ENCODE measurements around the gene NRG3. TPM values are rescaled to one million over a fixed set of nuclear protein-coding genes. Genes with fewer than 3 reads are reported as not detected.

The NRG3 gene
- total and polyA plus RNA-seq, 2 of the 8 experiments (the other 6 are each of a cell fraction or from before 2014, with no cell fraction given), result 4.2 to 5.0 TPM

- no peak overlapping the region for H2BK20ac ChIP-seq (ENCODE audit: low read length)
- no peaks in the 10 kb centered on the region for H3K27me3 ChIP-seq (replicated peaks in 1 of 4; ENCODE audit: control insufficient read depth in 3 of 4, extremely low read depth in 1 of 4, insufficient read depth in 3 of 4, low read length in 3 of 4)
- H4K5ac ChIP-seq (ENCODE audit: insufficient read length, low read depth, low read length), result no peak overlapping the region
- H3K4me1 ChIP-seq (replicated peaks in 1 of 4; ENCODE audit: control insufficient read depth in 3 of 4, insufficient read depth in 4 of 4, low read length in 3 of 4), result no peaks in the 10 kb centered on the region; a peak in 2 of 7 replicates
- WGBS, 2 experiments (ENCODE audit: extremely low coverage in 1 of 2, insufficient coverage in 1 of 2, insufficient read length in 1 of 2, insufficient replicate concordance in 2 of 2, low coverage in 1 of 2, low lambda C conversion rate in 2 of 2, missing lambda C conversion rate in 1 of 2), result 92% methylated on average over 1 of the region's 1 CpG; no CpG with 5 or more reads in 1 of the 2 experiments
- H2AK5ac ChIP-seq (ENCODE audit: low read depth, low read length), result no peak overlapping the region
- TF ChIP-seq EZH2 (IDR thresholded peaks at IDR 0.05; ENCODE audit: low read depth, low read length, severe bottlenecking) (no peak), RNF2 (IDR thresholded peaks at IDR 0.05; ENCODE audit: borderline replicate concordance, low read depth, low read length, missing control alignments, poor library complexity, severe bottlenecking) (no peak), EP300 (IDR thresholded peaks at IDR 0.05; ENCODE audit: borderline replicate concordance in 1 of 2, low read depth in 2 of 2, low read length in 2 of 2) (no peak)
- FAIRE-seq (no peak), DNase-seq (ENCODE audit: low read depth in 1 of 2, low spot score in 2 of 2) (no peak)
- no peaks in the 10 kb centered on the region for H3K9me3 ChIP-seq (ENCODE audit: insufficient read depth in 2 of 2, low read depth in 1 of 2, low read length in 1 of 2)
- no peak overlapping the region for H3K4me2 ChIP-seq (ENCODE audit: insufficient read depth in 1 of 2, low read depth in 2 of 2, low read length in 2 of 2)
- H3K4ac ChIP-seq (replicated peaks; ENCODE audit: insufficient read length, low read depth, low read length), result no peak overlapping the region
- H3K14ac ChIP-seq (ENCODE audit: insufficient read length), result no peak overlapping the region
- CTCF ChIA-PET (ENCODE audit: partially characterized antibody), result no interaction called here
- no peak overlapping the region for H2BK12ac ChIP-seq (ENCODE audit: low read depth, low read length)
- H2BK15ac ChIP-seq (ENCODE audit: low read length), result no peak overlapping the region
- no peak overlapping the region for H3K23ac ChIP-seq (ENCODE audit: insufficient read length)
- no peaks in the 10 kb centered on the region for H3K79me1 ChIP-seq (ENCODE audit: low read depth, low read length)
- H2BK5ac ChIP-seq (ENCODE audit: low read depth, low read length), result no peak overlapping the region
- no peak overlapping the region for H4K91ac ChIP-seq (replicated peaks; ENCODE audit: insufficient read length, low read length)
- H3K36me3 ChIP-seq (ENCODE audit: control insufficient read depth in 2 of 4, insufficient read depth in 4 of 4, low read length in 3 of 4), result no peaks in the 10 kb centered on the region
- H3K23me2 ChIP-seq (ENCODE audit: low read depth, low read length), result no peaks in the 10 kb centered on the region; the same call in 1 of the 2 replicates
- H3K56ac ChIP-seq (replicated peaks; ENCODE audit: insufficient read length, low read depth, low read length), result no peak overlapping the region
- no peak overlapping the region for H3K4me3 ChIP-seq (ENCODE audit: extremely low read depth in 1 of 4, insufficient read depth in 2 of 4, low read depth in 3 of 4, low read length in 4 of 4)
- H2BK120ac ChIP-seq (replicated peaks; ENCODE audit: low read depth, low read length), result no peak overlapping the region
- H3K79me2 ChIP-seq (ENCODE audit: control insufficient read depth in 1 of 2, insufficient read depth in 2 of 2, low read length in 2 of 2), result no peaks in the 10 kb centered on the region
- POLR2A ChIA-PET (ENCODE audit: partially characterized antibody), result no interaction called here
- H3K9ac ChIP-seq (replicated peaks in 1 of 4; ENCODE audit: extremely low read depth in 1 of 4, low read depth in 3 of 4, low read length in 3 of 4), result no peak overlapping the region
- H3K18ac ChIP-seq (ENCODE audit: extremely low read depth, low read length), result no peak overlapping the region
- no peaks in the 10 kb centered on the region for H4K20me1 ChIP-seq (replicated peaks in 1 of 2; ENCODE audit: control insufficient read depth in 1 of 2, insufficient read depth in 2 of 2, low read length in 2 of 2)
- no peak overlapping the region for H3K27ac ChIP-seq (ENCODE audit: low read depth, low read length)
- no peak overlapping the region for H2AFZ ChIP-seq (ENCODE audit: low read length)
- H4K8ac ChIP-seq (ENCODE audit: extremely low read depth, insufficient read depth, low read length), result no peak overlapping the region
Measured at GRCh38 chr10:82254237-82254636, 379.2 kb downstream of the NRG3 start.
